NCI-H128 (cell line): ENCODE results near the gene IGF1R.
"Not testable (repeated sequence)": the region's sequence is repeated elsewhere in the genome, so short reads cannot be mapped to it uniquely, and the experiment has no call there.

Experiments used
- DNase-seq: peaks from one replicate; lab custom pipeline; 2025; ENCODE audit not compliant: unreplicated experiment; lab: John Stamatoyannopoulos, UW

Gene IGF1R

DNA sequence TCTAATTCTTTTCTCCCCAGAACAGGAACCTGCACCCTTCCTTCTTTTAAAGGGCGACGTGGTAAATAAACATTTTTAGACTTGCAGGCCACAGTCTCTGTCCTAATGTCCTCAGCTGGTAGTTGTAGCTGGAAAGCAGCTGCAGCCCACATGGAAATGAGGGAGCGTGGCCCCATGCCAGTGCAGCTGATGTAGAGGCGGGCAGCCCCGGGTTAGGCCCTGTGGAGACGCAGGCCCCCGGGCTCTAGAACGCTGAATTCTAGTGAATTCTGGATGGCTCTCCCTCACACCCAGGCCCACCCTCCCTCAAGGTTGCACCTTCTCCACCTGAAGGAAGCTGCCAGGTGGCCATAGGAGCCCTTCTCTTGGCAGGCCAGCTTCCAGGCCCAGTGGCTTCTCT lies 307.0 kb downstream of the IGF1R start:
- no peak for DNase-seq

DNA sequence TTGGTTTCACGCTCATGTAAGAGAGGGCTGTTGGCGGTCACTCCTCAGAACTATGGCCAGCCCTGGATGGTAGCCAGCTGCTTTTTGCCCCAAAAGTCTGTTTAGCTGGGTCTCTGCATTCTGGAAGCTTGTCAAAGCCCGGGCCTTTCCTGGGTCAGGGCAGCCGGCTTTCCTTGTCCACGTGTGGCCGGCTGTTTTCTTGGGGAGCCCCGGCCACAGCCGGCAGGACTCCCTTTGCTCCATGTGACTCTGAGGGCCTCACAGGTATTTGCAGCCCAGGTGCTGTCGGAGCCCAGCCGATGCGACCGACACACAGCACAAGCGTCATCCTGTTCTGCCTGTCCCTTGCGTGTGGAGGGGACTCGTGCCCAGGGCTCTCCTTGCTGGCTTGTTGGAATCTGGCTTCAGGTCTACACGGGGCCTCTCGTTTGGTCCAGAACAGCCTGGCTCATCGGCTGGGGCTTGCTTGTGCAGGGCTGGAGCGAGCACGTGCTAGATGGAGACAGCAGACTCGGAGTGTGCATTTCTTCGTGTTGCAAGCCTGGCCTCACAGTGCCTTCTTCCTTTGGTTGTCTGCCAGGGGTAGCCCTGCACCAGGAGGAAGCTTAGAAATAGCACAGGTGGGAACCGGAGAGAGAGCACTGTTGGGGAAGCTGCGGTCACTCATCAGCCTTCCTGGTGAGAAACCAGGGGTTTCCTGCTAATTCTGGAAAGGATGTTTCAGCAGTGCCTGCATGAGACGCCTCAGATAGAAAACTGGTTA lies 307.8 kb downstream of the IGF1R start:
- DNase-seq = no peak

DNA sequence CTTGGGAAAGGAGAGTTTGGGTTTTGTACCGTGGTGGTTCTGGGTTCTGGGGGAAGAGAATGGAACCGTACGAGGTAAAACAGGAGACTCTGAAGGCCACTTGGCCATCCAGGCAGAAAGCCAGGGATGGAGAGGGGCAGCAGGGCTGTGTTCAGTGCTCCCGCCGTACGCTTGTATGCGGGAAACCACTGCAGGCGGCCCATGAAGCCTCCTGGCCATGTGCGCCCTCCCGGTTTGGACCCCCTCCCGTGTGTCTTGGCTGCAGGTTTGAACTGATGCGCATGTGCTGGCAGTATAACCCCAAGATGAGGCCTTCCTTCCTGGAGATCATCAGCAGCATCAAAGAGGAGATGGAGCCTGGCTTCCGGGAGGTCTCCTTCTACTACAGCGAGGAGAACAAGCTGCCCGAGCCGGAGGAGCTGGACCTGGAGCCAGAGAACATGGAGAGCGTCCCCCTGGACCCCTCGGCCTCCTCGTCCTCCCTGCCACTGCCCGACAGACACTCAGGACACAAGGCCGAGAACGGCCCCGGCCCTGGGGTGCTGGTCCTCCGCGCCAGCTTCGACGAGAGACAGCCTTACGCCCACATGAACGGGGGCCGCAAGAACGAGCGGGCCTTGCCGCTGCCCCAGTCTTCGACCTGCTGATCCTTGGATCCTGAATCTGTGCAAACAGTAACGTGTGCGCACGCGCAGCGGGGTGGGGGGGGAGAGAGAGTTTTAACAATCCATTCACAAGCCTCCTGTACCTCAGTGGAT lies 308.6 kb downstream of the IGF1R start:
- no peak for DNase-seq

DNA sequence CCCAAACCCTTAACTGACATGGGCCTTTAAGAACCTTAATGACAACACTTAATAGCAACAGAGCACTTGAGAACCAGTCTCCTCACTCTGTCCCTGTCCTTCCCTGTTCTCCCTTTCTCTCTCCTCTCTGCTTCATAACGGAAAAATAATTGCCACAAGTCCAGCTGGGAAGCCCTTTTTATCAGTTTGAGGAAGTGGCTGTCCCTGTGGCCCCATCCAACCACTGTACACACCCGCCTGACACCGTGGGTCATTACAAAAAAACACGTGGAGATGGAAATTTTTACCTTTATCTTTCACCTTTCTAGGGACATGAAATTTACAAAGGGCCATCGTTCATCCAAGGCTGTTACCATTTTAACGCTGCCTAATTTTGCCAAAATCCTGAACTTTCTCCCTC lies 309.3 kb downstream of the IGF1R start:
- no peak for DNase-seq

DNA sequence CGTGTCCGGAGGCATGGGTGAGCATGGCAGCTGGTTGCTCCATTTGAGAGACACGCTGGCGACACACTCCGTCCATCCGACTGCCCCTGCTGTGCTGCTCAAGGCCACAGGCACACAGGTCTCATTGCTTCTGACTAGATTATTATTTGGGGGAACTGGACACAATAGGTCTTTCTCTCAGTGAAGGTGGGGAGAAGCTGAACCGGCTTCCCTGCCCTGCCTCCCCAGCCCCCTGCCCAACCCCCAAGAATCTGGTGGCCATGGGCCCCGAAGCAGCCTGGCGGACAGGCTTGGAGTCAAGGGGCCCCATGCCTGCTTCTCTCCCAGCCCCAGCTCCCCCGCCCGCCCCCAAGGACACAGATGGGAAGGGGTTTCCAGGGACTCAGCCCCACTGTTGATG lies 309.7 kb downstream of the IGF1R start:
- DNase-seq = no peak

DNA sequence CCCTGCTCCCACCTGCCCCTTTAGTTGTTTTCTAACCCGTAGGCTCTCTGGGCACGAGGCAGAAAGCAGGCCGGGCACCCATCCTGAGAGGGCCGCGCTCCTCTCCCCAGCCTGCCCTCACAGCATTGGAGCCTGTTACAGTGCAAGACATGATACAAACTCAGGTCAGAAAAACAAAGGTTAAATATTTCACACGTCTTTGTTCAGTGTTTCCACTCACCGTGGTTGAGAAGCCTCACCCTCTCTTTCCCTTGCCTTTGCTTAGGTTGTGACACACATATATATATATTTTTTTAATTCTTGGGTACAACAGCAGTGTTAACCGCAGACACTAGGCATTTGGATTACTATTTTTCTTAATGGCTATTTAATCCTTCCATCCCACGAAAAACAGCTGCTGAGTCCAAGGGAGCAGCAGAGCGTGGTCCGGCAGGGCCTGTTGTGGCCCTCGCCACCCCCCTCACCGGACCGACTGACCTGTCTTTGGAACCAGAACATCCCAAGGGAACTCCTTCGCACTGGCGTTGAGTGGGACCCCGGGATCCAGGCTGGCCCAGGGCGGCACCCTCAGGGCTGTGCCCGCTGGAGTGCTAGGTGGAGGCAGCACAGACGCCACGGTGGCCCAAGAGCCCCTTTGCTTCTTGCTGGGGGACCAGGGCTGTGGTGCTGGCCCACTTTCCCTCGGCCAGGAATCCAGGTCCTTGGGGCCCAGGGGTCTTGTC lies 310.7 kb downstream of the IGF1R start:
- DNase-seq = no peak

DNA sequence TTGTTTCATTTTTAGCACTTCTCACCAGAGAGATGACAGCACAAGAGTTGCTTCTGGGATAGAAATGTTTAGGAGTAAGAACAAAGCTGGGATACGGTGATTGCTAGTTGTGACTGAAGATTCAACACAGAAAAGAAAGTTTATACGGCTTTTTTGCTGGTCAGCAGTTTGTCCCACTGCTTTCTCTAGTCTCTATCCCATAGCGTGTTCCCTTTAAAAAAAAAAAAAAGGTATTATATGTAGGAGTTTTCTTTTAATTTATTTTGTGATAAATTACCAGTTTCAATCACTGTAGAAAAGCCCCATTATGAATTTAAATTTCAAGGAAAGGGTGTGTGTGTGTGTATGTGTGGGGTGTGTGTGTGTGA lies 311.3 kb downstream of the IGF1R start:
- no peak for DNase-seq

DNA sequence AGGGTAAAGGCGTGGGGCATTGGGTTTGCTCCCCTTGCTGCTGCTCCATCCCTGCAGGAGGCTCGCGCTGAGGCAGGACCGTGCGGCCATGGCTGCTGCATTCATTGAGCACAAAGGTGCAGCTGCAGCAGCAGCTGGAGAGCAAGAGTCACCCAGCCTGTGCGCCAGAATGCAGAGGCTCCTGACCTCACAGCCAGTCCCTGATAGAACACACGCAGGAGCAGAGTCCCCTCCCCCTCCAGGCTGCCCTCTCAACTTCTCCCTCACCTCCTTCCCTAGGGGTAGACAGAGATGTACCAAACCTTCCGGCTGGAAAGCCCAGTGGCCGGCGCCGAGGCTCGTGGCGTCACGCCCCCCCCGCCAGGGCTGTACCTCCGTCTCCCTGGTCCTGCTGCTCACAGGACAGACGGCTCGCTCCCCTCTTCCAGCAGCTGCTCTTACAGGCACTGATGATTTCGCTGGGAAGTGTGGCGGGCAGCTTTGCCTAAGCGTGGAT lies 312.3 kb downstream of the IGF1R start:
- no peak for DNase-seq

DNA sequence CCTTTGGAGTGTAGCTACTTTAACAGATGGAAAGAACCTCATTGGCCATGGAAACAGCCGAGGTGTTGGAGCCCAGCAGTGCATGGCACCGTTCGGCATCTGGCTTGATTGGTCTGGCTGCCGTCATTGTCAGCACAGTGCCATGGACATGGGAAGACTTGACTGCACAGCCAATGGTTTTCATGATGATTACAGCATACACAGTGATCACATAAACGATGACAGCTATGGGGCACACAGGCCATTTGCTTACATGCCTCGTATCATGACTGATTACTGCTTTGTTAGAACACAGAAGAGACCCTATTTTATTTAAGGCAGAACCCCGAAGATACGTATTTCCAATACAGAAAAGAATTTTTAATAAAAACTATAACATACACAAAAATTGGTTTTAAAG lies 315.1 kb downstream of the IGF1R start:
- no peak for DNase-seq

DNA sequence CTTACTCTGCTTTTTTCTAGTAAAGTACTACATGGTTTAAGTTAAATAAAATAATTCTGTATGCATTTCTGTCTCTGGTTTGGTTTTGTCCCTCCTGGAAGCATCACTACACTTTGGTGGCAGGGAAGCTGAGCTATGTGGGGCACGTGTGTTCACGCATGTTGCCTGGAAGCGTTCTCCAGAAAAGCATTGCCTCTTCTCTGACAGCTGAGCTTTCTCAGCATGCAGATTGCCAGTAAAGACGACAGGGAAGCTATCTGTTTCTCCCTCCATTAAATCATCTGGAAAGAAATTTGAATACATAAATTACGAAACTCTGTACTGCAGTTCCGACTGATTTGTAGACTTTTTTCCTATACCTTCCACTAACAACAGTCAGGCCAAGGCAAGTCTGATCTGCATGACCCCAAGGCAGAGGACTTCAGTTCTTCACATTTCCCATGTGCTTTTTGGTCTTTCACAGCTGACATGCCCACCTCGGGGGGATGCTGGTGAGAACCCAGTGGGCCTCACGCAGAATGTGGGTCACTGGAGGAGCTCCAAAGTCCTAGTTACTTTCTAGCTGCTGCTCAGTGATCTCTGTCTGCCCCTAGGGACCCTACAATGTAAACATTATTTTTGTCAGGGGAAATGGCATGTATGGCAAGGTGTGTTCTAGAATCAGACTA lies 316.3 kb downstream of the IGF1R start:
- DNase-seq = no peak

DNA sequence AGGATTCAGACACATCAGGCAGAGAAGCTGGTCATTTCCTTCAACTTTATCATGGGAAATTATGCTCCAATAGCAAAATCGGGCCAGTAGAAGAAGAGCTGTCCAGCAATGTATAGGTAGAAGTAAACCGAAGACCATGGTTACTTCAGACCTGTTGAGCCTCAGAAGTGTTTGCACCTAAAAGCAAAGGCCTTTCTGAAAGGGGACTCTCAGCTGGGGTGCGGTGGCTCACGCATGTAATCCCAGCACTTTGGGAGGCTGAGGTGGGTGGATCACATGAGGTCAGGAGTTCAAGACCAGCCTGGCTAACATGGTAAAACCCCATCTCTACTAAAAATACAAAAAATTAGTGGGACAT lies 316.8 kb downstream of the IGF1R start:
- not testable (repeated sequence) for DNase-seq

DNA sequence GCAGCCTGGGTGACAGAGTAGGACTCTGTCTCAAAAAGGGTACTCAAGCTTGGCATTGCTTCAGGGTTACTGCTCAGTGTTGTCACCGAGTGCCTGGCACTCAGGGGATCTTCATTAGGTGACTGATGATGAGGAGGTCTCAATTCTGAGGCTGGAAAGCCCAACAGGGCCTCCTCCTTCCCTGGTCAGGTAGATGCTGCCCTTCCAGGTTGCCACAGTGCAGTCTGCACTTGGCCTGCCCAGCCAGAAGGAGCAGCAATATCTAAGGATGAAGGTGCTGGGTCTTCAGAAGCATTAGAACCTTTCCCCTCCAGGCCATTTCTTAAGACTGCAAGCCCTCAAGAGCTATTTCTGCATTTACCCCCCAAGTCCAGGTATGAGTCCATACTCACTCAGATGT lies 317.3 kb downstream of the IGF1R start:
- no peak for DNase-seq

DNA sequence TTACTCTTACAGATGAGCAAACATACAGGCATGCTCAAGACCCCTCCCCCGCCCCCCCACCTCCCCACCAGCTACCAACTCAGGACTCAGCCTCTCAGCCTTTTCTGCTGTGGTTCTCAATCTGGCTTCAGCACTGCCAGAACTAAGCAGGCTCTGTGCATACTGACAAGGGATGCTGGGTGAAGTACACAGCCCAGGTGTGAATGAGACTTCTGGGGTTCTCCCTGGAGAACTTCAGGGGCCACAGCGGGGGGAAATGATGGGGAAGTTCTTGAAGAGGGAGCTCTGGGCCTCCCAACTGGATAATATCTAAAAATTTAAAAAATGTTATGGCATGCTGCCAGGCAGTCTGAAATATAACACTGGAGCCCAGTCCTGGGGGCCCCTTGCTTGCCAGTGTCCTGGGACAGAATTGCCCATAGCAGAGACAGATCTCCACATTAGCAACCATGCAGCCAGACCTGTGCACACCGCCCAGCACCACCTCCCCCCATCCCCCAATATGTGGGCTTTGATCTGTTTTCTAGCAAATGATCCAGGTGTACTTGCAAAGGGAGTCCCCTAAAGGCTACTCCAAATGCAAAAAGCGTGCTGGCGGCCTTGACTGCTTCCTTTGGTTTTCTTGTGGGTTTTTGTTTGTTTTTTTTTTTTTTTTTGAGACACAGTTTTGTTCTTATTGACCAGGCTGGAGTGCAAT lies 317.9 kb downstream of the IGF1R start:
- DNase-seq = no peak

DNA sequence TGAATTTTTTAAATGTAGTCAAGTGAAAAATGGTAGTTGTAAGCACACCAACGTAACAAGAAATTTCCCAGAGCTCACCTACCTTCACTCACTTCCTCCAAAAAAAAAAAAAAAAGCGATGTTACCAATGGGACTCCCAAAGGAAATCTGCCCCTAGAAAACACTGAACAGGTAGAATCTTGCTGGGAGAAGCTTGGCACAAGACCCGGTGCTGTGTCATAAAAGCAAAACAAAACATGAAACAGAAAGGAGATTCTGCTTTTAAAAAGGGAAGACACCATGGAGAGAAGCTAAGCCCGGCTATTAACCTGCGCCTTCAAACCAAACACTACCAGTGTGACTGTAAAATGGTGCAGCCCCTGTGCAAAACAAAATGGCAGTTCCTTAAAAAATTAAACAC lies 318.8 kb downstream of the IGF1R start:
- no peak for DNase-seq

DNA sequence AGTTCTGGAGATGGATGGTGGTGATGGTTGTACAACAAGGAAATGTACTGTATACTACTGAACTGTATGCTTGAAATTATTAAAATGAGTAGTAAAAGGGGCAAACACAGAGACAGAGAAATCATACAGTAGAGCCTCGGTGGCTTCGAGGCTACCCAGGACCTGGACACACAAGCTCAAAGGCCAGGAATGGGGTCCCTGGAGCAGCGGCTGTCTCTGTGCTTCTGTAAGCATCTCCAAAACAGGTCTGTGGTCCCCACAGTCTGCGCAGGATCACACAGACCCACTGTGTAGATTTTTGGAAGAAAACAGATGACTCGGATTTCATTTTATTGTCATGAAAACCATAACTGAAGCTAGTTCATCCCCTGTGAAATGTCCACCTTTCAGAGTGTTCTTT lies 319.6 kb downstream of the IGF1R start:
- DNase-seq = no peak

DNA sequence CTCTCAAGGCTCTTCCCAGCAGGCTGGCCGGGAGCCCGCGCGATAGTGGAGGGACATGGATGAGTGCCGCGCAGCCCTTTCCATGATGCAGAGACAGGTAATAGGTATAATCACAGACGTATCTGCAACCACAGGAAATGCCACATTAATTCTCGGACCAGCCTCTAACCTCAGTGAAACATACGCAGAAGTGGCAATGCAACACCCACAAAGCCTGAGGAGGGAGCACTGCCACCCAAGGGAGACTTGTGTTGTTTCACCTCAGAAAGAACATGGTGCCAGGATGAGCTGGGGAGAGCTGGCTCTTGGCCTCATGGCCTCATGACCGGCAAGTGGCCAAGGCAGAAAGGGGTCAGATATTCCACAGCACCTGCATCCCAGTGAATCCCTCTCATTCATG lies 320.2 kb downstream of the IGF1R start:
- DNase-seq = no peak

DNA sequence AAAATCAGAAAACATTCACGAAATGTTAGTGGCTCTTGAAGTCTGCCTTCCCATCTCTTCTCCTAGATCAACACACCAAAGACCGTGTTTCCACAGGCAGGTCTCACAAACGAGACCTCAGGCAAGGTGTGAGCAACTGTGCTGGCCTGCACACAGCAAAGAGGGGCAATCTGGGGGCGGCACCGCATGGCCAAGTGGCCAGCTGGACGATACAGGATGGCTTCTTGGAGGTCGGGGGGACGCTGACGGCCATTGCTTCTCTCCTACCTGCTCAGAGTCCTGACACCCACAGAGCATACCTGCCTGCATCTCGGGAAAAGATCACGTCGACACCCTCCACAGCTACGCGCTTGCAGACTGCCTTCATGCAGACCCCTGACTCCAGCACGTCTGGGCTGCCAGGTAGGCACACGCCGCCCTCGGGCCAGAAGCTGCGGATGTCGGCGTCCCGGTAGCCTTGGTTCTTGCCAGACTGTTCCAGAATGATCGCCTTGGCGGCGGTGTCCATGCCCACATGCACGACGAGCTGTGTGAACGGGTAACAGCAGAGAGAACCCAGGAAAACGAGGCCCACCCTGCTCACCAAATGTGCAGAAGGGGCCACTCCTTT lies 320.9 kb downstream of the IGF1R start:
- DNase-seq = no peak

DNA sequence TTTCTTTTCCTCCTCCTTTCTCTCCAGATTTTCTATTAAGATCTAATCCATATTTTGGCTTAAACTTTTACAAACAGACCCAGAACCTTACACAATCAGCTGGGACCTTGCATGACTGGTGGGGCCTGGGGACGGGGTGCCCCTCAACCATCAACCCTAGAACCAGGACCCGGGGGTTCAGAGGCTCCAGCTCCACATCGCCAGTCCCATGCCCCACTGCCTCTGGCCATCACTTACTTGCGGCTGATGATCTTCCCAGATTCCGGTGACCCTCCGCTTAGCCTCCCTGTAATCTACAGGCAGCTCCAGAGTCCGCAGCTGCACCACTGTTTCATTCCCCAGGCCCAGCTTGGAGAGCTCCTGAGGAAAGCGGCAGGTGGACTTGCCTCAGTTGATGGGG lies 322.5 kb downstream of the IGF1R start:
- DNase-seq = no peak

DNA sequence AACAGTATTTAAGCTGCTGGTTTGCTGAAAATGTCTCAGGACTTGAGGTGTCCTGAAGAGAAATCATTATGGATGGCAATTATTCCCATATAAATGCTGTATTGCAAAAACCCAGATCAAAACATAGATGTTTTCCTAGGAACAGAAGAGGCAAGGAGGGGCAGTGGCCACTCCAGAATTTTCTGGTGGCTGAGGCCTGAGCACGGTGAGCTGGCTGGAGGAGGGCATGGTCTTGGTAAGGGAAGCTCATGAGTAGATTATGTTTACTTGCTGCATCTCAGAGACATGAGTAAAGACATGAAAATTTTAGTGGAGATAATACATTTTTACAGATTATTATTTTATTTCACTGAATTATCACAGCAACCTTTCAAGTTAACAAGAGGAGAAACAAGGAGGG lies 328.2 kb downstream of the IGF1R start:
- DNase-seq = no peak

DNA sequence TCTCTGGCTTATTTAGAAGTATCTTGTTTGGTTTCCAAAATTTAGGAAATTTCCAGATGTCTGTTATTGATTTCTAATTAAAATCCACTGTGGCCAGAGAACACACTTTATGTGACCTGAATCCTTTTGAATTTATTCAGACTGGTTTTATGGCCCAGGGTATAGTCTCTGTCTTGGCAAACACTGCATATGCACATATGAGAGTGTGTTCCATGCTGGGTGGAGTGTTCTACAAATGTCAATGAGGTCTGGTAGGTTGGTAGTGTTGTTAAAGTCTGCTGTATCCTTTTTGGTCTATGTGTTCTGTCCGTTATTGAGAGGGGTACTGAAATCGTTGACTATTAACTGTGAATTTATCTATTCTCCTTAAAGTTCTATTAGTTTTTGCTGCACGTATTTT lies 329.1 kb downstream of the IGF1R start:
- no peak for DNase-seq
